Activated naive CD8-positive, alpha-beta T cell (primary cell): ENCODE measurements around the gene NCOR1.
"Not testable (repeated sequence)": the region's sequence is repeated elsewhere in the genome, so short reads cannot be mapped to it uniquely, and the experiment has no call there.

Experiments used
- H3K27ac Mint-ChIP-seq: one replicate; pipeline ENCODE4 v1.8.0; 2021; ENCODE audit warnings: mixed read lengths
- H3K27me3 Mint-ChIP-seq: one replicate; pipeline ENCODE4 v1.8.0; 2021; ENCODE audit warnings: mixed read lengths
- H3K36me3 Mint-ChIP-seq: one replicate; pipeline ENCODE4 v1.8.0; 2021; ENCODE audit warnings: mixed read lengths
- H3K4me1 Mint-ChIP-seq: one replicate; pipeline ENCODE4 v1.8.0; 2021; ENCODE audit warnings: low read depth, mixed read lengths
- H3K4me3 Mint-ChIP-seq: one replicate; pipeline ENCODE4 v1.8.0; 2021; ENCODE audit warnings: mild to moderate bottlenecking, mixed read lengths
- H3K9me3 Mint-ChIP-seq: one replicate; pipeline ENCODE4 v1.8.0; 2021; ENCODE audit warnings: low read depth, mixed read lengths

Gene NCOR1

GRCh38 chr17:16066125-16066524, 149.2 kb downstream of the NCOR1 start:
- H3K9me3 Mint-ChIP-seq = no peaks in the 10 kb centered on the region
- no peaks in the 10 kb centered on the region for H3K27me3 Mint-ChIP-seq
- no peak overlapping the region for H3K4me3 Mint-ChIP-seq
- peak overlapping the region; percentile 59 for H3K27ac Mint-ChIP-seq
- peaks cover 10% of the 10 kb centered on the region for H3K36me3 Mint-ChIP-seq
- H3K4me1 Mint-ChIP-seq = peaks cover 2% of the 10 kb centered on the region

DNA sequence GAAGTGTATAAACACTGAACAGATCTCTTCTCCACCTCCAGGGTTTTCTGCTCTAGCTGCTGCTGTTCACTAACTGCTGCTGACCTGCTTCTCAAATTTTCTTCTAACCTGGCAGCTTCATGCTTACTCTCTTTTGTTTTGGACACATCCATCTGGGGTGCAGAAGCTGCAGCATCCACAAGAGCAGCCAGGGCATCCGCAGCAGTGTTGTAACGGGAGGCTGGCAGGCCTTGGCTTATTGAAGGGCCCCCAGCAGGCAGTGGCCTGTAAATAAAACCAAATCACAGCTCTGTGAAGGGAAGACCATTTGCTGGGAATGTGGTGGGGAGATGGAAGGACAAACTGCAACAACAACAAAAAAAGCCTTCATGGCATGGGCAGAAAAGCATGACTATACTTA, 153.7 kb downstream of the NCOR1 start:
- Mint-ChIP-seq H3K27me3 (no peaks in the 10 kb centered on the region), H3K9me3 (no peaks in the 10 kb centered on the region), H3K27ac (peak overlapping the region; percentile 42), H3K36me3 (peaks cover 5% of the 10 kb centered on the region), H3K4me1 (no peaks in the 10 kb centered on the region), H3K4me3 (no peak overlapping the region)

- H3K36me3 Mint-ChIP-seq = peaks cover 34% of the 10 kb centered on the region
- peaks cover 21% of the 10 kb centered on the region for H3K4me1 Mint-ChIP-seq
- H3K27ac Mint-ChIP-seq, H3K27me3 Mint-ChIP-seq, H3K4me3 Mint-ChIP-seq, H3K9me3 Mint-ChIP-seq: not testable (repeated sequence)
Measured at GRCh38 chr17:16055139-16055538, 160.2 kb downstream of the NCOR1 start.

DNA sequence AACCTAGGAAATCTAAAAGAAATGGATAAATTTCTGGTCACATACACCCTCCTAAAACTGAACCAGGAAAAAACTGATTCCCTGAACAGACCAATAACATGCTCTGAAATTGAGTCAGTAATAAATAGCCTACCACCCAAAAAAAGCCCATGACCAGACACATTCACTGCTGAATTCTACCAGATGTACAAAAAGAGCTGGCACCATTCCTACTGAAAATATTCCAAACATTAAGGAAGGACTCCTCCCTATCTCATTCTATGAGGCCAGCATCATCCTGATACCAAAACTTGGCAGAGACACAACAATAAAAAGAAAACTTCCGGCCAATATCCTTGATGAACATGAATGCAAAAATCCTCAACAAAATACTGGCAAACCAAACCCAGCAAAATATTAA, 162.8 kb downstream of the NCOR1 start:
- Mint-ChIP-seq H3K36me3 (peaks cover 35% of the 10 kb centered on the region), H3K27ac (peak overlapping the region; percentile 29), H3K27me3 (no peaks in the 10 kb centered on the region), H3K4me3 (no peak overlapping the region), H3K4me1 (peaks cover 21% of the 10 kb centered on the region), H3K9me3 (peaks cover 3% of the 10 kb centered on the region)

GRCh38 chr17:16050844-16051243, 164.5 kb downstream of the NCOR1 start:
- Mint-ChIP-seq H3K4me3 (no peak overlapping the region), H3K27me3 (no peaks in the 10 kb centered on the region), H3K27ac (no peak overlapping the region), H3K4me1 (peaks cover 21% of the 10 kb centered on the region), H3K9me3 (peaks cover 3% of the 10 kb centered on the region), H3K36me3 (peaks cover 31% of the 10 kb centered on the region)

- peaks cover 3% of the 10 kb centered on the region for H3K9me3 Mint-ChIP-seq
- no peak overlapping the region for H3K4me3 Mint-ChIP-seq
- peak overlapping the region; percentile 28 for H3K27ac Mint-ChIP-seq
- peaks cover 13% of the 10 kb centered on the region for H3K4me1 Mint-ChIP-seq
- H3K27me3 Mint-ChIP-seq = no peaks in the 10 kb centered on the region
- H3K36me3 Mint-ChIP-seq = peaks cover 22% of the 10 kb centered on the region
Measured at GRCh38 chr17:16048811-16049449, 166.4 kb downstream of the NCOR1 start.

- no peak overlapping the region for H3K4me3 Mint-ChIP-seq
- no peak overlapping the region for H3K27ac Mint-ChIP-seq
- peaks cover 7% of the 10 kb centered on the region for H3K4me1 Mint-ChIP-seq
- H3K9me3 Mint-ChIP-seq = no peaks in the 10 kb centered on the region
- H3K36me3 Mint-ChIP-seq = peaks cover 15% of the 10 kb centered on the region
- no peaks in the 10 kb centered on the region for H3K27me3 Mint-ChIP-seq
Measured at GRCh38 chr17:16046966-16047365, 168.4 kb downstream of the NCOR1 start.

GRCh38 chr17:16044487-16044886, 170.8 kb downstream of the NCOR1 start:
- H3K36me3 Mint-ChIP-seq = peaks cover 11% of the 10 kb centered on the region
- H3K27ac Mint-ChIP-seq = peak overlapping the region; percentile 69
- H3K27me3 Mint-ChIP-seq = no peaks in the 10 kb centered on the region
- H3K9me3 Mint-ChIP-seq = no peaks in the 10 kb centered on the region
- H3K4me3 Mint-ChIP-seq = no peak overlapping the region
- peaks cover 7% of the 10 kb centered on the region for H3K4me1 Mint-ChIP-seq

DNA sequence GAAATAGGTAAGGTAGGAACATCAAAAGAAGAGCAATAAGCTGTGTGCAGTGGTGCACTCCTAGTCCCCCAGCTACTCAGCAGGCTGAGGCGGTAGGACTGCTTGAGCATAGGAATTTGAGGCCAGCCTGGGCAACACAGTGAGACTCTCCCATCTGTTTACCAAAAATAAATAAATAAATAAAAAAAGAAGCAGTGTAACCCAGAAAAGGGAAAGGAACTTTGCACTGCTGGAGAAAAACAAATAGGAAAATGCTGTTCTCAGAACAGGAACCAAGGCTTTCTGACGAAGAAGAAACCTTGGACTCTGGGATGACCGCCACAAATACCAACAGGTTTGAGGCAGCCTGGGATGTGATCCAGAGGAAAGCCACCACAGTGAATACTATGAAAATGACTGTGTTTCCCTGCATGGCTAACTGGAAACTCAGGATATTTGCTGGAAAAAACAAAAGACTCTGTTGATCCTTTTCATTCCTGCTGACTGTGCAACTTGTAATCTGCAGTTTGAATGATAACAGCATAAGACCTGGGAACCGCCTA, 174.6 kb downstream of the NCOR1 start:
- no peaks in the 10 kb centered on the region for H3K27me3 Mint-ChIP-seq
- no peak overlapping the region for H3K4me3 Mint-ChIP-seq
- H3K27ac Mint-ChIP-seq = no peak overlapping the region
- H3K36me3 Mint-ChIP-seq = peaks cover 14% of the 10 kb centered on the region
- H3K9me3 Mint-ChIP-seq = no peaks in the 10 kb centered on the region
- peaks cover 24% of the 10 kb centered on the region for H3K4me1 Mint-ChIP-seq

DNA sequence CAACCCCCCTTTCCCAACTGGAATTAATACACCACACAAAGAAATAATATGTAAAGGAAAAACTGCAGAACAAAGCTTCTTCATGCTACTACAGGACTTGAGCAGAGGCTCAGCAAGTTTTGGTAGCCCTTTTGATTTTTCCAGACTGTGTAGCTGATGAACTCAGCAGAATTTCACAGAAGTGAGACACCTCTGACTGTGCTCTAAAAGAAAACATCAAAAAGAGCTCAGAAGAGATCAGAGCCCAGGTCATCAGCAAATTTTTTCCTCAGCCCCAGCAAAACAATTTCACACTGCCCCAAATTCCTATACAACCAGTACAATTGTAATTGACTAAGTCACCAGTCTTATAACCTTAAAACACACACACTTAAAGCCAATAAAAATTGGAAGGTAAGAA, 177.7 kb downstream of the NCOR1 start:
- Mint-ChIP-seq H3K36me3 (peaks cover 15% of the 10 kb centered on the region), H3K27ac (peak overlapping the region; percentile 80), H3K4me3 (no peak overlapping the region), H3K9me3 (no peaks in the 10 kb centered on the region), H3K27me3 (no peaks in the 10 kb centered on the region), H3K4me1 (peaks cover 24% of the 10 kb centered on the region)

- peak overlapping the region; percentile 80 for H3K27ac Mint-ChIP-seq
- H3K36me3 Mint-ChIP-seq = peaks cover 15% of the 10 kb centered on the region
- peaks cover 25% of the 10 kb centered on the region for H3K4me1 Mint-ChIP-seq
- H3K27me3 Mint-ChIP-seq = no peaks in the 10 kb centered on the region
- H3K4me3 Mint-ChIP-seq = no peak overlapping the region
- no peaks in the 10 kb centered on the region for H3K9me3 Mint-ChIP-seq
Measured at GRCh38 chr17:16036261-16036660, 179.1 kb downstream of the NCOR1 start.

DNA sequence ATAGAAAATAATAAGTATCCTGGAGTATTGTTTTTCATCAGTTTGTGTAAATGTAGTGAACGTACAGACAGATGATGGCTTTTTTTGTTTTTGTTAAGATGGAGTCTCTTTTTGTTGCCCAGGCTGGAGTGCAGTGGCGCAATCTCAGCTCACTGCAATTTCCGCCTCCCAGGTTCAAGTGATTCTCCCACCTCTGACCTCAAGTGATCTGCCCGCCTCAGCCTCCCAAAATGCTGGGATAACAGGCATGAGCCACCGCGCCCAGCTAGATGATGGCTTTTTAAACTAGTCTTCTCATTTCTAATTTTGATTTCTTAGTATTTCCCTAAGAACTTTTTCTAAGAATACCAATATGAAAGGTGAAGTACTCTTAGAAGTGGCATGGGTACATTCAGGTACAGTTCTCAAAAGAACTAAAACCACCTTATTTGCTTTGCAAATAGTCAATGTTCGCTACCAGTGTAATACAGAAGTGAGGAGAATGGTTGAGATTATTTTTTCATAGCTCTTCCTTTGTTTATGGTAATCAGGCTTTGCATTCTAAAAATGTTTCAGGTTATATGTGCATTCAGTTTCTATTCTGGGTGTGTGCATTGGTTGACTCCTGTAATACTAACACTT, 181.5 kb downstream of the NCOR1 start:
- H3K36me3 Mint-ChIP-seq = peaks cover 19% of the 10 kb centered on the region

DNA sequence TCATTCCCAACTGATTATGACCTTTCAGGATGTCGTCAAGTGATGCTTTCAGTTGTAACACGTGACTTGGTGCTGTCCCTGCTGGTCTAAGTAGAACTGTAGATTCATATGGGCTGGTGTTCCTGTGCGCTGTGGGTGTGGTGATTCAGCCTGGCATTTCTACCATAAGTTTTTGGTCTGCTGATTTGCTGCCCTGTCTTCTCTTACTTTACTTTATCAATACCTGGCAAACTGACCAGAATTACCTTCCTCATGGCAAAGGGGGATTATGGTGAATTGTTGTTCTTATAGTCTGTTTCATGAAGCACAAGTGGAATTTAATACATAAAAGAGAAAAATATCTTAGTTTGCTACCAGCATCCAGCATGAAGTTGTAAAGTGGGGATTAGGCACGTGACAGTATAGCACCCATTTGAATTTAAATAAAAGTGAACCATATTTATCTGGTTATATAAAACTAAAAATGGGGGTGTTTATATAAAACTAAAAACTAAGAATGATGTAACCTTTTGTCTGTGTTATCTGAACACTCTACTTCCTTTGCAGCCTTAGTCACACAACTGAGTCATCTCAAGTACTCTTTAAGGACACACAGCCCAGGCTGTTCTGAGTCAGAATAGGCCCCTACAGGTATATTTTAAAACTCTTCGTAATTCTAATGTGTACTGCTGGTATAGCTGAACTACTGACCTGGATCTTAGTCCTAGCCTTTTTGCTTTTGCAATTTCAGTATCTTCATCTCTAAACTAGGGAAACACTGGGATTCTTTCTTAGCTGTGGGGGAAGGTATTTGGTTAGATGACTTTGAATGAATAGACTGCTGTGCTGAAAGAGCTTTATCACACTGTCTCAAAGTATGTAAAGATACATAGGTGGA, 187.4 kb downstream of the NCOR1 start:
- Mint-ChIP-seq H3K9me3 (no peaks in the 10 kb centered on the region), H3K27me3 (no peaks in the 10 kb centered on the region), H3K36me3 (peaks cover 23% of the 10 kb centered on the region), H3K27ac (peak overlapping the region; percentile 99), H3K4me3 (peak overlapping the region; percentile 84), H3K4me1 (peaks cover 46% of the 10 kb centered on the region)

More for the DNA sequence above, 181.5 kb downstream of the NCOR1 start:
- no peaks in the 10 kb centered on the region for H3K9me3 Mint-ChIP-seq
- no peak overlapping the region for H3K4me3 Mint-ChIP-seq
- H3K4me1 Mint-ChIP-seq = peaks cover 30% of the 10 kb centered on the region
- peak overlapping the region; percentile 76 for H3K27ac Mint-ChIP-seq
- H3K27me3 Mint-ChIP-seq = no peaks in the 10 kb centered on the region

GRCh38 chr17:16026895-16027294, 188.4 kb downstream of the NCOR1 start:
- Mint-ChIP-seq H3K4me3 (peak overlapping the region; percentile 84), H3K27ac (peak overlapping the region; percentile 99), H3K27me3 (no peaks in the 10 kb centered on the region)

GRCh38 chr17:16025202-16025601, 190.1 kb downstream of the NCOR1 start:
- Mint-ChIP-seq H3K27ac (peak overlapping the region; percentile 99), H3K4me3 (no peak overlapping the region), H3K9me3 (no peaks in the 10 kb centered on the region), H3K4me1 (peaks cover 58% of the 10 kb centered on the region), H3K36me3 (peaks cover 25% of the 10 kb centered on the region), H3K27me3 (no peaks in the 10 kb centered on the region)

More at GRCh38 chr17:16026895-16027294, 188.4 kb downstream of the NCOR1 start:
- Mint-ChIP-seq H3K4me1 (peaks cover 50% of the 10 kb centered on the region), H3K36me3 (peaks cover 25% of the 10 kb centered on the region), H3K9me3 (no peaks in the 10 kb centered on the region)
